Stimulated activated CD8-positive, alpha-beta memory T cell treated with anti-CD3 and anti-CD28 coated beads, Interleukin-4, amount 100 ng/mL, for 24 hours (primary cell): Measurements from ENCODE around the gene AADACL4.
"Not testable (repeated sequence)": the region's sequence is repeated elsewhere in the genome, so short reads cannot be mapped to it uniquely, and the experiment has no call there.

Experiments
- DNase-seq: peaks from one replicate; pipeline ENCODE4 v3.0.0-alpha.2; 2020; ENCODE audit warnings: low read depth

The AADACL4 gene

DNA sequence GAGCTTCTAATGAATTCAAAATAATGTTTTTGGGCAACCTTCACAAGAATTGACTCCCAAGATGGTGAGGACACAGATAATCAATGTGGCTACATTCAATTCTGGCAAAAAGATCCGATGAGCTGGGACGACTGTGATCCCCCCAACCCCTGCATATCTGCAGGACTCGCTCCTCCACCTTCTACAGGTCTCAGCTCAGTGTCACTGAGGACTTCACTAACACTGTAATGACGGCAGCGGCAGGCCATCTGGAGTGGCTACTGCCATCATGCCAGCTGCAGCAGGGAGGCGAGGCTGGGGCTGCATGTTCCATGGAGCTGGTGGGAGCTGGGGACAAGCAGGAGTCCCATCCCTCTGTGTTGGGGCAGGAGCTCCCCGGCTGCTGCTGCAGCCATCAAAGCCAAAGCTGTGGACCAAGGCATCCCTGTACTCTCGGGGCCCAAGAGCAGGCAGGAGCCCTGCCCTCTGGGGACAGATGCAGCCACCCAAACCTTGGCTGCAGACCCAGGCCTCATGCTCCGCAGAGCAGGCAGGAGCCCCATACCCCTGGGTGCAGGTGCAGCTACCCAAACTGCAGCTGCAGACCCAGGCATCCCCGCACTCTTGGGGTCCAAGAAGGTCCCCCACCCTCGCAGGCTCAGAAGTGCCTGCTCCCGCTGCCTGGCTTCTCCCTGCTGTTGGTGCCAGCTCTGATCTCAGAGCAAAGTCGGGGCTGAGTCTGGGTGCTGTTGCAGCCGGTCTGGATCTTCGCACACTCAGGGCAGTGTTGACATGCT lies 13.7 kb upstream of the AADACL4 start:
- DNase-seq: no peak

DNA sequence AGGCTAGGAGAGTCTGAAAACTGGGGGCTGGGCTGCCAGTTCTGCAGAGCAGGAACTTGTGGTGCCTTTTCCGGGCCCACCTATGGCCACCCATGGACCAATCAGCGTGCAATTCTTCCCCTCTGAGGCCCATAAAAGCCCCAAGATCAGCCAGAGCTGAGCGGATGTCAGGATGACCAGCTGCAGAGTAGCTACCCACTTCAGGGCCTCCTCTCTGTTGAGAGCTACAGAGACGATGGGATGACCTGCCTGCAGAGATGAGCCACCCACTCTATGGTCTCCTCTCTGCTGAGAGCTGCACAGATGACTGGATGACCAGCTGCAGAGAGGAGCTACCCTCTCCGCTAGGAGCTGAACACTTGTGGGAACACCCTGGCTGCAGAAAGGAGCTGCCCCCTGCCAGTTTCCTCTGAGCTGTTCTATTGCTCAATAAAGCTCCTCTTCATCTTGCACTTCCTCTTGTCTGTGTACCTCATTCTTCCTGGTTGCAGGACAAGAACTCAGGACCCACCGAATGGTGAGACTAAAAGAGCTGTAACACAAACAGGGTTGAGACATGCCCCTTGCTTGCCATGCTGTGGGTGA lies 12.8 kb upstream of the AADACL4 start:
- DNase-seq: no peak

GRCh38 chr1:12631571-12631970 lies 12.3 kb upstream of the AADACL4 start:
- no peak for DNase-seq

GRCh38 chr1:12634156-12634555 lies 9.7 kb upstream of the AADACL4 start:
- no peak for DNase-seq

DNA sequence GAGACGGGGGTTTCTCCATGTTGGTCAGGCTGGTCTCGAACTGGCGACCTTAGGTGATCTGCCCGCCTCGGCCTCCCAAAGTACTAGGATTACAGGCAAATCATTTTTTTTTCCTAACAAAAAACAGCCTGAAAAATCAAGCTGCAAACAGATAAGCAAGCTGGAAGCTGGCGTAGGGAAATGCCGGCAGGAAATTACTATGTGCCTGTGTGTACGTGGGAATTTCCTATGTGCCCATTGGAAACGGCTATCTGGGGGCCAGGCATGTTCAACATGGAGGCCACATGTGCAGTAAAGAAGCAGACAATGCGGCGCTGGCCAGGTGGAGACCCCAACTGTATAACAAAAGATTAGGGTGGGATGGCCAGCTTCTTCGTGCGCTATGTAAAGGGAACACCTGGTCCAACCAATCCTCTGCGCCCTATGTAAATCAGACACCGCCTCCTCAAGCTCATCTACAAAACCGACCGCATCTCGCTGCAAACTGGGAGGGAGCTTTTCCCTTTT lies 9.1 kb upstream of the AADACL4 start:
- DNase-seq: no peak

DNA sequence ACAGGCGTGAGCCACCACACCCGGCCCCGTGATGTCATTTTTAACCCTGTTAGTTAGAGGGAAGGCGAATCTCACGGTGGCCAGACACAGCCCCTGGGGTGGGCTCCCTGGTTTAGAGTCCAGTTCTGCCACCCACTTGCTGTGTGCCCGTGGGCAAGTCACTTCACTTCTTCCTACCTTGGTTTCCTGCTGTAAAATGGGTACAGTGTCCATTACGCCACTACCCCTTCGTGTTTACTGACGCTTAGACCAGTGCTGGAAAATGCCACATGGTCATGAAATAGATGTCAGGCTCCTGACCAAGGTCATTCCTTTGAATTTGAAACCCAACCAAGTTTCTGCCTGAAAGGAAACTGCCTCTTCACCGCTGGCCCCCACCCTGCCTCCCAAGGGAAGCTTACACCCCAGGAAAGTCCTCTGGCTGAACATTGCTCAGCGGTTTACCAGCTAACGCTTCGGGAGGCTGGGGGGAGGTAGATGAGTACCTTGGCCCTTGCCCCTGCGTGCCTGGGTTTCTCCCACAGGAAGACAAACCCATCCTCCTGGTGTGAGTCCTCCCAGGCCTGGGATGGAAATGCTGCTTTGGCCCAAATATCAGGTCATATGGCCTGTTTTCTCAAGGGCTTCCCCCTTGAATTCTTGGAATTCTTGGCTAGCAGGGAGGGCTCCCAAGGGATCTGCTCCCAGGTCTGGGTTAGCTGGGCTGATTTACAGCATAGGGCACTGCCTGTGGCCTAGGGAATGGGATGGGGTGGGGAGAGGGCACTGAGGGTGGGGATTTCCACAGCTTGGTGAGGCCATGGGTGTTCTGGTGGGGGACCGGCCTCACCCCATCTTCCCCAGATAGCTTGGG lies 7.6 kb upstream of the AADACL4 start:
- DNase-seq: no peak

GRCh38 chr1:12637693-12638092 lies 6.2 kb upstream of the AADACL4 start:
- DNase-seq: no peak

- no peak for DNase-seq
These were observed 3.5 kb upstream of the AADACL4 start for GRCh38 chr1:12640237-12640957.

- DNase-seq: no peak
These were observed 3.0 kb upstream of the AADACL4 start for GRCh38 chr1:12640958-12641272.

- no peak for DNase-seq
These were observed 806 bp upstream of the AADACL4 start for GRCh38 chr1:12643079-12643478.

GRCh38 chr1:12644237-12644636 lies 352 bp downstream of the AADACL4 start:
- no peak for DNase-seq

DNA sequence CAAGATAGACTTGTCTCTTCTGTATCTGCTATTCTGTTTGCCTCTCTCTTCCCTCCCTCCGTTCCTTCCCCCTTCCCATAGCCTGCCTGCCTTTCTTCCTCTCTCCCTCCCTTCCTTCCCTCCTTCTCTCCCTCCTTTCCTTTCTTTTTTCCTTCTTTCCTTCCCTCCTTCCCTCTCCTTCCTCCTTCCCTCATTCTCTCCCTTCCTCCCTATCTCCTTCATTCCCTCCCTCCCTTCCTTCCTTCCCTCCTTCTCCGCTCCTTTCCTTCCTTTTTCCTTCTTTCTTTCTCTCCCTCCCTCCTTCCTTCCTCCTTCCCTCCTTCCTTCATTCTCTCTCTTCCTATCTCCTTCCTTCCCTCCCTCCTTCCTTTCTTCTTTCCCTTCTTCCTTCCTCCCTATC lies 944 bp downstream of the AADACL4 start:
- DNase-seq: no peak

- not testable (repeated sequence) for DNase-seq
These were observed 1.5 kb downstream of the AADACL4 start for GRCh38 chr1:12645401-12645800.

DNA sequence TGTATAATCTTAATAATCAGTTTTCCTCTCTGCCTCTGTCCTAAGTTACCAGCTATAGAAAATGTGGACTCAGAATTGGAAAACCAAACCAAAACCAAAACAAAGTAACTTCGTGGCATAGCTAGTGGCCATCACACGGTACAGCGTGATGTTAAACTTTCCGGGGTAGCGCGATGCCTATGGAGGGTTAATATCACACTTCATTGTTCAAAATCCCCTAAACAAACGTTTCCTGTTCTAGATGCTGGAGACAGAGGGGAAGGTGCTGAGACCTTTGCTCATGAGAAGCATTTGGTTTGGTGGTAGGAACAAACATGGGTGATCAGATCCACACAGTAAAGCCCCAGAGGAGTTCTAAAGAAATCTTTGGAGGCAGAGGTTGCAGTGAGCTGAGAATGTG lies 4.9 kb downstream of the AADACL4 start:
- no peak for DNase-seq

DNA sequence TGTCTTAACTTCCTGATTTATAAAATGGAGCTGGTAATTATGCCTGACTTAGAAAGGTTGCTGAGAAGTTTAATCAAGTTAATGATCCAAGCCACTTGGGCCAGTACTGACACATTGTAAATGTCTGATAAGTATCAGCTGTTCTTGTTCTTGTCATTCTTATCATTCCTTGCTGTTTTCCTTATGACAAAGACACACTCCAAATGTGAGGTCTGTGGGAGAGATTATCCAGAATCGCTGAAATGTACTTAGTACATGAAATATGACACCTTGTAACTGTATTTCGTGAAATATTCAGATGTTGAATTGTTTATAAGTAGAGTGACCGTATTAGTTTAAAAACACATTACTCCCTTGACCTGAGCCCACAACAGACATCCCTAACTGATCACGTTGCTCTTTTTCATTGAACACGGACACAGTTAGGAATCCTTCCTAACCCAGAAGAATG lies 6.1 kb downstream of the AADACL4 start:
- DNase-seq: no peak

- no peak for DNase-seq
These were observed 10.2 kb downstream of the AADACL4 start for GRCh38 chr1:12654004-12654567.

DNA sequence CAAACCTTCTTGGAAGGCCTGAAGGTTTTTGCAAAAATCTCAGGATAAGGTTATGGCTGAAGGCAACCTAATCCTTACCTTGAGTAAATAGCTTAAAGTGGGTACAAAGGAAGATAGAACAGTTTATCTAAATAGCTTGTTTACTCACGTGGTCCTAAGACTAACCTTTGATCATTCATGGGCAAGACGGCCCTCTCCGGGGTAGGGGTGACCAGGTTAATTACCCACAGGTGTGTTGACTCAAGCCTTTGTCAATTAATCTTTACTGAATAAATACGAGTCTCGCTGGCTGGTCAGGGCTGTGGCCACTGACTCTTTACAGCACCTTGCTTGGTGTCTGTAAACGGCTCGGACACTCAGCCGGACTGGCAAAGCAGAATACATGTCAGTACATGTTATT lies 10.8 kb downstream of the AADACL4 start:
- DNase-seq: no peak

DNA sequence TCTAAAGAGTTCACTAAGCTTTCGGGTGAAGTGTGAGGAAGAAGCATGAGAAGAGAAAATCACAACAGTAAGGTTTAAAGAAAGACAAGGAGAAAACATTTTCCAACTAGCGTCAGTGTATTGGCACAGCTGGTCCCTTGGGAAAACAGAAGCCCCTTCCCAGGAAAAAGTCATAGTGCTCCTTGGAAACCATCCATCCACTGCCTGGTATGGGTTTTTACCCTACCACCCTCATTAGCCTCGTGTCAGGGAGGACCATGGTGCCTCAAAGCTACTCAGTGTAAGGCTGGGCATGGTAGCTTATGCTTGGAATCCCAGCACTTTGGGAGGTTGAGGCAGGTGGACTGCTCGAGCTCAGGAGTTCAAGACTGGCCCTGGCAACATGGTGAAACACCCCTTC lies 12.7 kb downstream of the AADACL4 start:
- no peak for DNase-seq

DNA sequence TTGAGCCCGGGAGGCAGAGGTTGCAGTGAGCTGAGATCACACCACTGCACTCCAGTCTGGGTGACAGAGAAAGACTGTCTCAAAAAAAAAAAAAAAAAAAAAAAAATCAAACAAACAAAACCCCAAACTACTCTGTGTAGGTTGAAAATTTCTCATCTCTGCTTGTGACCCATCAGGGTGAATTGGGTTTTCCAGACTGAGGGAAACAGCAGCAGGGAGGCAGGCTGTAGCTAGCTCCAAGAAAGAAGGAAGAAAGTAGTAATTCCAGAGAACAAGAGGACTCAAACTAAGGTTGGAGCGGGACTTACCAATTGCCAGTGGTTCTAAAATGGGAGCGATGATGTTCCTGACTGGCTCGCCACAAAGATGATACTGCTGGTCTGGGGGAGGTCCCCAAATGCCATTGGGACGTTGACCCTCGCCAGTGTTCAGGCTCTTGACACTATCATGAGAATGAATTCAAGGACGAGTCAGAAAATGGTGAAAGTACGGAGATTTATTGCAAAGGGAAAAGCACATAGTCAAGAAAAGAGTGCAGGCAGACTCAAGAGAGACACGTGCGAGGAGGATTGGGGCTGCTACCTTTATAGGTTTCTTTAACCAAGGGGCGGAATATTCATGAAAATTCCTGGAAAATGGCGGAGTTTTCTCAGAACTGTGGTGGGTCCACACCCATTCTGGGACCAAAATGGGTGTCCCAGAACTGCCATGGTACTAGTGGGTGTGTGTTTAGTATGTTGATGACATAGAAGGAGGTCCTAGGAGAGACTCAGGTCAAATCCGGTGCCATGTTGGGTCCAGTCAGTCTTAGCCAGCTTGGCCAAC lies 13.4 kb downstream of the AADACL4 start:
- DNase-seq: no peak

DNA sequence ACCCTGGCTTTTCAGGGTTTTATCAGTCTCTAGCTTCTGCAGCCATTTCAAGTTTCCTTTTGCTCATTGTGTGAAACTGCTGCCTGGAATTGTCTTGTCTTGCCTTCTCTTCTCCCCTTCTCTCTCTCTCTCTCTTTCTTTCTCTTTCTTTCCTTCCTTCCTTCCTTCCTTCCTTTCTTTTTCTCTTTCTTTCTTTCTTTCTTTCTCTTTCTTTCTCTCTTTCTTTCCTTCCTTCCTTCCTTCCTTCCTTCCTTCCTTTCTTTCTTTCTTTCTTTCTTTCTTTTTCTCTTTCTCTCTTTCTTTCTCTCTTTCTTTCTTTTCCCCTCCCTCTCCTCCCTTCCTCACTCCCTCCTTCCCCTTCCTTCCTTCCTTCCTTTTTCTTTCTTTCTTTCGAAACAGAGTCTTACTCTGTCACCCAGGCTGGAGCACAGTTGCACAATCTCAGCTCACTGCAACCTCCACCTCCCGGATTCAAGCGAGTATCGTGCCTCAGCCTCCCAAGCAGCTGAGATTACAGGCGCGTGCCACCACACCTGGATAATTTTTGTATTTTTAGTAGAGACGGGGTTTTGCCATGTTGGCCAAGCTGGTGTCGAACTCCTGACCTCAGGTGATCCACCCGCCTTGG lies 14.1 kb downstream of the AADACL4 start:
- not testable (repeated sequence) for DNase-seq
